22Rv1 (cell line): ENCODE measurements around the gene MIPOL1.
"Not testable (repeated sequence)": the region's sequence is repeated elsewhere in the genome, so short reads cannot be mapped to it uniquely, and the experiment has no call there.

Experiments
- ZFX ChIP-seq: fragments of 450-650 bp; IDR thresholded peaks from 2 replicates; pipeline ENCODE4 v1.6.1; 2017; ENCODE audit warnings: antibody characterized with exemption, borderline replicate concordance
- TF ChIP-seq, protein P1 (sequence below): fragments of 450-650 bp; IDR thresholded peaks from 2 replicates; pipeline ENCODE4 v1.5.1; 2017; ENCODE audit warnings: mild to moderate bottlenecking

GRCh38 chr14:37236044-37236443 is 38.3 kb downstream of the MIPOL1 start:
- TF ChIP-seq, protein P1, sequence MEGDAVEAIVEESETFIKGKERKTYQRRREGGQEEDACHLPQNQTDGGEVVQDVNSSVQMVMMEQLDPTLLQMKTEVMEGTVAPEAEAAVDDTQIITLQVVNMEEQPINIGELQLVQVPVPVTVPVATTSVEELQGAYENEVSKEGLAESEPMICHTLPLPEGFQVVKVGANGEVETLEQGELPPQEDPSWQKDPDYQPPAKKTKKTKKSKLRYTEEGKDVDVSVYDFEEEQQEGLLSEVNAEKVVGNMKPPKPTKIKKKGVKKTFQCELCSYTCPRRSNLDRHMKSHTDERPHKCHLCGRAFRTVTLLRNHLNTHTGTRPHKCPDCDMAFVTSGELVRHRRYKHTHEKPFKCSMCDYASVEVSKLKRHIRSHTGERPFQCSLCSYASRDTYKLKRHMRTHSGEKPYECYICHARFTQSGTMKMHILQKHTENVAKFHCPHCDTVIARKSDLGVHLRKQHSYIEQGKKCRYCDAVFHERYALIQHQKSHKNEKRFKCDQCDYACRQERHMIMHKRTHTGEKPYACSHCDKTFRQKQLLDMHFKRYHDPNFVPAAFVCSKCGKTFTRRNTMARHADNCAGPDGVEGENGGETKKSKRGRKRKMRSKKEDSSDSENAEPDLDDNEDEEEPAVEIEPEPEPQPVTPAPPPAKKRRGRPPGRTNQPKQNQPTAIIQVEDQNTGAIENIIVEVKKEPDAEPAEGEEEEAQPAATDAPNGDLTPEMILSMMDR: not testable (repeated sequence)
- not testable (repeated sequence) for TF ChIP-seq ZFX
